ENCODE results near the gene CIRBP.
"Not testable (repeated sequence)": the region's sequence is repeated elsewhere in the genome, so short reads cannot be mapped to it uniquely, and the experiment has no call there.

Gene CIRBP

GRCh38 chr19:1313695-1314613 is 44.8 kb downstream of the CIRBP start:
- DNase-seq: no peak

GRCh38 chr19:1315470-1316166 is 46.5 kb downstream of the CIRBP start:
- no peak for DNase-seq

GRCh38 chr19:1316466-1316865 is 47.3 kb downstream of the CIRBP start:
- no peak for DNase-seq

- DNase-seq: no peak
Measured at GRCh38 chr19:1317274-1318003, 48.3 kb downstream of the CIRBP start.

GRCh38 chr19:1318678-1319471 is 49.7 kb downstream of the CIRBP start:
- DNase-seq: no peak

- DNase-seq: not testable (repeated sequence)
Measured at GRCh38 chr19:1320282-1320650, 51.1 kb downstream of the CIRBP start.

- no peak for DNase-seq
Measured at GRCh38 chr19:1321539-1321938, 52.4 kb downstream of the CIRBP start.

- DNase-seq: no peak
Measured at GRCh38 chr19:1322198-1322981, 53.3 kb downstream of the CIRBP start.

- no peak for DNase-seq
Measured at GRCh38 chr19:1324249-1324805, 55.2 kb downstream of the CIRBP start.

Measured in activated gamma-delta T cell (primary cell).